Lower leg skin (tissue), 4 donors: ENCODE data around the gene COL4A2. TPM values are rescaled to one million over a fixed set of nuclear protein-coding genes. Genes with fewer than 3 reads are reported as not detected.

Experiments used
- DNase-seq, 2 donors: peaks; one replicate each; pipeline ENCODE4 v3.0.0-alpha.2; 2019; ENCODE audit warnings: low spot score in 2 of 2
- H3K4me3 ChIP-seq: fragments of 200-600 bp; sonication (generic); 2 replicates; pipeline ENCODE4 v1.5.1; 2017; ENCODE audit warnings: mild to moderate bottlenecking, low read depth; ENCODE audit not compliant: poor library complexity, severe bottlenecking
- CTCF ChIP-seq, 3 donors: fragments of 450-650 bp; IDR thresholded peaks; one replicate each; pipeline ENCODE4 v1.5.1; 2016; ENCODE audit warnings: antibody characterized with exemption in 3 of 3, mild to moderate bottlenecking in 3 of 3, moderate library complexity in 2 of 3
- POLR2A ChIP-seq, 2 donors: fragments of 450-650 bp; IDR thresholded peaks; one replicate each; pipeline ENCODE4 v1.6.1; 2016 to 2017; ENCODE audit warnings: antibody characterized with exemption in 2 of 2, mild to moderate bottlenecking in 1 of 2, moderate library complexity in 1 of 2
- WGBS, 2 donors: methylation state at CpG; one replicate each; pipeline ENCODE4 v1.1.5; 2018; 5-methylcytosine and 5-hydroxymethylcytosine counted together
- intact Hi-C: fragments of 100-400 bp; cut with DNase I; formaldehyde crosslinking; loops from one replicate; pipeline ENCODE4 v1.15.0; 2023; ENCODE audit warnings: low total_unique reads
- total RNA-seq, 4 donors: library from RNA; depleted of rRNA; stranded (reverse); fragments of >200 nt; gene quantifications; one replicate each; pipeline ENCODE4 v1.1.0, GENCODE V29; 2016

COL4A2 gene
- total RNA-seq, 4 donors from 2014 or later, result 40.8 to 119 (median 58.9) TPM

GRCh38 chr13:110424569-110425443 lies 117.7 kb downstream of the COL4A2 start:
- peak in 1 of 2 donors; percentile 56 for DNase-seq
- no peak for TF ChIP-seq CTCF (IDR thresholded peaks at IDR 0.05)
- TF ChIP-seq POLR2A (IDR thresholded peaks at IDR 0.05), result no peak
- 75 to 84% methylated on average over 26 of the region's 26 CpGs for WGBS, 2 donors
- intact Hi-C loops, result no loop called here
- H3K4me3 ChIP-seq, result no peak overlapping the region

- DNase-seq, result peak in 1 of 2 donors; percentile 20
- 79 to 87% methylated on average over 8 of the region's 8 CpGs for WGBS, 2 donors
- TF ChIP-seq POLR2A (IDR thresholded peaks at IDR 0.05) (no peak), CTCF (IDR thresholded peaks at IDR 0.05) (no peak)
- no peak overlapping the region for H3K4me3 ChIP-seq
- intact Hi-C loops, result no loop called here
Measured at GRCh38 chr13:110425444-110425780, 118.3 kb downstream of the COL4A2 start.

- no peak overlapping the region for H3K4me3 ChIP-seq
- TF ChIP-seq POLR2A (IDR thresholded peaks at IDR 0.05) (no peak), CTCF (IDR thresholded peaks at IDR 0.05) (no peak)
- intact Hi-C loops, result no loop called here
- WGBS, 2 donors, result 63 to 69% methylated on average over 4 of the region's 4 CpGs
- peak in 1 of 2 donors; percentile 14 for DNase-seq
Measured at GRCh38 chr13:110426735-110427134, 119.7 kb downstream of the COL4A2 start.

GRCh38 chr13:110428313-110428712 lies 121.2 kb downstream of the COL4A2 start:
- peak in 1 of 2 donors; percentile 80 for DNase-seq
- intact Hi-C loops, result no loop called here
- no peak overlapping the region for H3K4me3 ChIP-seq
- no peak for TF ChIP-seq CTCF (IDR thresholded peaks at IDR 0.05)
- no peak for TF ChIP-seq POLR2A (IDR thresholded peaks at IDR 0.05)
- WGBS, 2 donors, result 91 to 92% methylated on average over 13 of the region's 13 CpGs

- TF ChIP-seq POLR2A (IDR thresholded peaks at IDR 0.05) (no peak), CTCF (IDR thresholded peaks at IDR 0.05) (no peak)
- intact Hi-C loops, result no loop called here
- no peak overlapping the region for H3K4me3 ChIP-seq
- 91 to 93% methylated on average over 13 of the region's 13 CpGs for WGBS, 2 donors
- DNase-seq, result peak in 1 of 2 donors; percentile 79
Measured at GRCh38 chr13:110430391-110431336, 123.6 kb downstream of the COL4A2 start.
